Liver (tissue), 3 donors: Measurements from ENCODE around the gene FAM117A.

Experiments used
- ATF3 ChIP-seq: IDR thresholded peaks from 2 replicates; pipeline ENCODE4 v1.6.1; 2016; ENCODE audit warnings: antibody characterized with exemption
- CTCF ChIP-seq: fragments of 150-350 bp; IDR thresholded peaks from 2 replicates; pipeline ENCODE4 v1.5.1; 2017; ENCODE audit warnings: improper control_type of control experiment, low read depth, low read length; ENCODE audit not compliant: missing input control
- GABPA ChIP-seq, 2 donors: IDR thresholded peaks in 1 of 2; conservative IDR thresholded peaks in 1 of 2; 2 replicates each; pipeline ENCODE4 v1.6.1; 2016; ENCODE audit warnings: antibody characterized with exemption in 2 of 2, mild to moderate bottlenecking in 1 of 2, moderate library complexity in 1 of 2
- RAD21 ChIP-seq, 2 donors: IDR thresholded peaks; 2 replicates each; pipeline ENCODE4 v1.6.1; 2016; ENCODE audit warnings: antibody characterized with exemption in 2 of 2, mild to moderate bottlenecking in 2 of 2
- donor health status: healthy.
- donor health status: healthy.

- no peak for TF ChIP-seq CTCF
- TF ChIP-seq GABPA (IDR thresholded peaks at IDR 0.05 in 1 of 2, conservative IDR thresholded peaks at IDR 0.05 in 1 of 2): no peak
- no peak for TF ChIP-seq RAD21 (IDR thresholded peaks at IDR 0.05)
- no peak for TF ChIP-seq ATF3
Measured at GRCh38 chr17:49708515-49709183, 55.3 kb downstream of the FAM117A start.
